ENCODE measurements around the gene SIPA1. TPM values are rescaled to one million over a fixed set of nuclear protein-coding genes. Genes with fewer than 3 reads are reported as not detected.
A peak's percentile ranks its signal among the peaks of the same experiment; 100 is the strongest.

SIPA1 gene
- total and polyA plus RNA-seq, 8 donors, result 40.5 to 107 (median 47.8) TPM

DNA sequence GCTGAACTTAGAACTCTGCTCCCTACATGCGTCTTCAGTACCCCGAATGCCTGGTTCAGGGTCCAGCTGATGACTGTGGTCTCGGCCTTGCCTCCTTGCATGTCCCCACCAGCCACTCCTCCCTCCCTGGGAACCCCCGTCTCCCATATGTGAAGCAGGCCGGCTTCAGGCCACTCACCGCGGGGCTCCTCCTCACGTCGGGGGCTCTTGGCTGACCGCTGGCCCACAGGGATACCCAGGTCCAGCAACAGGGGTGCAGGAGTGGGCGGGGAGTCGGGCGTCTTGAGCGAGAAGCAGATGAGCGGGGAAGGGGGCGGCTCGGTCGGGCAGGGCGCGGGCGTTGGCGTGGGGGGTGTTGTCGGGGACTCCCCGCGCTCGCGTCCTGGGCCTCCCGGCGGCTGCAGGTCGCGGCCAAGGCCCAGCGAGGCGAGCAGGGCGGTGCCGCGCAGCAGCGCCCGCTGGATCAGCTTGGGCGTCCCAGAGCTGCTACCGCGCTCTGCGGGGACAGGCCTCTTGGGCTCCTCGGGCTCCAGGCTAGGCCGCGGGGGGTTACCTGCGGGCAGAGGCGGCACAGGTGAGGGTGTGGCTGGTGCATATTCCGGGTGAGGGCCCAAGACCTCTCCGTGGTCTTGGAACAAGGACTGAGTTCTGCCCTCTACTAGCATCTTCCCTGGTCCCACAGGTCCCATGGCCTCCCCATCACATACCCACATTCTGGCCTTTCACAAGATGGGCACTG, 38.5 kb upstream of the SIPA1 start:
- H3K4me1 ChIP-seq, result peaks cover 4 to 11% of the 10 kb centered on the region in 2 donors
- no peak overlapping the region for H3K4me3 ChIP-seq
- no peaks in the 10 kb centered on the region for H3K9me3 ChIP-seq
- DNase-seq (no peak), ATAC-seq (no peak)
- H3K27ac ChIP-seq, result no peak overlapping the region
- intact Hi-C loops (cut with DNase I), result loop anchor here in 1 of 2 donors (10.0 kb wide), 1 partner anchor 55 kb away; no protein-coding TSS in a partner anchor
- no peaks in the 10 kb centered on the region for H3K27me3 ChIP-seq
- no peak for TF ChIP-seq CTCF (IDR thresholded peaks at IDR 0.05)
- peaks cover 0 to 79% of the 10 kb centered on the region in 2 donors for H3K36me3 ChIP-seq

DNA sequence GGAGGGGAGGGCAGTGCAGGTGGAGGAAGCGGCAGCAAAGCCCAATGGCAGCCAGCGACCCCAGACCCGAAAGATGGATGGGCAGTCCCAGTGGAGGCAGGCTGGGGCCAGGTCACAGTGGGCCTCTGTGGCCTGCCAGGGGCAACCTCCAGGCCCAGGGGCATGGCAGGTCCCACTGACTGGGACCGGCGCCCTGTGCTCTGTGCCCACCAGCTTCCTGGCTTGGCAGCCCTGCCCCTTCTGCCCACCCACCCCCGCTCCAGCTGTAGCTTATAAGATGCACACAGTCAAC, 38.0 kb upstream of the SIPA1 start:
- H3K4me3 ChIP-seq, result no peak overlapping the region
- TF ChIP-seq CTCF (IDR thresholded peaks at IDR 0.05), result no peak
- DNase-seq (no peak), ATAC-seq (no peak)
- H3K4me1 ChIP-seq, result peaks cover 4 to 6% of the 10 kb centered on the region in 2 donors
- no peaks in the 10 kb centered on the region for H3K27me3 ChIP-seq
- intact Hi-C loops (cut with DNase I), result loop anchor here in 1 of 2 donors (10.0 kb wide), 1 partner anchor 55 kb away; no protein-coding TSS in a partner anchor
- no peak overlapping the region for H3K27ac ChIP-seq
- peaks cover 0 to 84% of the 10 kb centered on the region in 2 donors for H3K36me3 ChIP-seq
- no peaks in the 10 kb centered on the region for H3K9me3 ChIP-seq

DNA sequence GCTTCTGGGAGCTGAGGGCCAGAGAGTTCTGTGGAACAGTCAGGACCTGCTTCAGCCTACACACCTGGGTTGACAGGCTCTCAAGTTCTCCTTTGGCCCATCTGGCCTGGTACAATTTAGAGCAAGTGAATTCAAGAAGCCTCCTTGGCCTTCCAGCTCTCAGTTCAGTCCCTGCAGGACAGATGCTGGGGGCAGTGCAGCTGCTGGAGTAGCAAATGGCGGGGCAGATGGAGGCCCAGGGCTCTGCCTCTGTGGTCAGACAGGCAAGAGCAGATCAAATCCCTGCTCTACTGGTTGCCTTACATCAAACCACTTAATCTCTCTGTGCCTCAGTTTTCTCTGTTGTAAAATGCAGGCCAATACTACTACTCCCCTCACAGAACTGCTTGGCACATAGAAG, 33.6 kb upstream of the SIPA1 start:
- DNase-seq (no peak), ATAC-seq (no peak)
- H3K9me3 ChIP-seq, result no peaks in the 10 kb centered on the region
- H3K27me3 ChIP-seq, result no peaks in the 10 kb centered on the region
- H3K4me3 ChIP-seq, result no peak overlapping the region
- peaks cover 0 to 97% of the 10 kb centered on the region in 2 donors for H3K36me3 ChIP-seq
- peaks cover 8 to 27% of the 10 kb centered on the region in 2 donors for H3K4me1 ChIP-seq
- TF ChIP-seq CTCF (IDR thresholded peaks at IDR 0.05), result no peak
- H3K27ac ChIP-seq, result no peak overlapping the region
- intact Hi-C loops (cut with DNase I), result no loop called here

- H3K36me3 ChIP-seq, result peaks cover 0 to 83% of the 10 kb centered on the region in 2 donors
- no peaks in the 10 kb centered on the region for H3K27me3 ChIP-seq
- DNase-seq, result peak; percentile 76 to 93 (median 92)
- no peaks in the 10 kb centered on the region for H3K9me3 ChIP-seq
- peaks cover 31 to 54% of the 10 kb centered on the region in 2 donors for H3K4me1 ChIP-seq
- TF ChIP-seq CTCF (IDR thresholded peaks at IDR 0.05), result no peak
- peak overlapping the region in 1 of 2 donors; percentile 17 for H3K4me3 ChIP-seq
- intact Hi-C loops (cut with DNase I), result no loop called here
- peak; percentile 97 for ATAC-seq
- peak overlapping the region; percentile 55 to 79 for H3K27ac ChIP-seq
Observed at GRCh38 chr11:65606876-65607613, 30.9 kb upstream of the SIPA1 start.
